Heart left ventricle (tissue), 13 donors: ENCODE data around the gene TRPM1.

Source experiments
- CTCF ChIP-seq, 12 donors: fragments of 200-600 bp; sonication (generic) in 4 of 12; IDR thresholded peaks; one replicate each; pipeline versions ENCODE4 v1.5.0 to v1.8.0; 2018 to 2022; ENCODE audit warnings: antibody characterized with exemption in 12 of 12, mild to moderate bottlenecking in 5 of 12
- POLR2A ChIP-seq, 2 donors: fragments of 450-650 bp; IDR thresholded peaks; one replicate each; pipeline ENCODE4 v1.6.1; 2017; ENCODE audit warnings: antibody characterized with exemption in 2 of 2, mild to moderate bottlenecking in 2 of 2, moderate library complexity in 2 of 2
- donor health status: ischemic (EF 13 %, LVEDD 7.1; RV severe dilation, severe dysfunction).
- donor health status: DM: no; HTN: yes; CAD: no.
- donor health status: DM: no; HTN: no; CAD: no.
- donor health status: ischemic (EF 25% LVEDD 6.9; RV normal size, moderate dysfunction).
- donor health status: ischemic (EF 25% LVEDD 5.7; RV mildly dilated, moderate dysfunction).
- donor health status: ischemic (EF 35%, LVEDD 5.7; RV mildly dilated, moderate dysfunction).
- donor health status: nonischemic (EF 11% LVEDD 7.7; RV severe dilation, severe dysfunction).
- donor health status: DM: yes; HTN: yes; CAD: no.
- donor health status: PGD.
- donor health status: ischemic (EF 29% LVEDD 5.4; RV normal size, mild dysfunction).
- donor health status: nonischemic (EF 23%, LVEDD 6.1; RV moderate dilation, normal function).

DNA sequence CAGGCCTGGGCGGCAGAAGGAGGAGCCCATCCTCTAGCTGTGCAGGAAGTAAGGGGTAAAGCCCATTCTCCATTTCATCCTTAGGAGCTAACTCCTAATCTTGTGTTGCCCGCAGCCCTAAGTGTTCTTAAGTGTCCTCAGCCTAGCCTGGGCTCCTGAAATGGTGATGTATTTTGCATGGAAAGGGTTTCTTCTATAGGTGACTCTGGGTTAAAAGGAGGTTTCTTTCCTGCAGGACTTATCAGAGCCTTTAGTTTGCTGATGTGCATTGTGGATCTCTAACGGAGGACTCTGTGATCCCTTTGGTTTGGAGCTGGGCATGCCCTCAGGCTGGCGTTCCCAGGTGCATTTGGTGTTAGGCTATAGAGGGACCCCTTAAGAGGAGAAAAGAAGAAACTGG lies 48.5 kb upstream of the TRPM1 start:
- TF ChIP-seq CTCF (IDR thresholded peaks at IDR 0.05): no peak
- TF ChIP-seq POLR2A (IDR thresholded peaks at IDR 0.05): no peak
